GM19328 (cell line): ENCODE data around the gene SLC18B1.

Experiments used
- ATAC-seq: cut with Tn5 transposase; IDR thresholded peaks from one replicate; pipeline ENCODE4 v1.9.1; 2021; ENCODE audit warnings: mild to moderate bottlenecking, moderate library complexity; ENCODE audit not compliant: unreplicated experiment

Gene SLC18B1

GRCh38 chr6:132748446-132748845 lies 50.0 kb downstream of the SLC18B1 start:
- ATAC-seq = no peak

GRCh38 chr6:132746048-132746447 lies 52.4 kb downstream of the SLC18B1 start:
- no peak for ATAC-seq

- ATAC-seq = no peak
Measured at GRCh38 chr6:132742495-132742894, 55.9 kb downstream of the SLC18B1 start.

GRCh38 chr6:132741281-132741680 lies 57.2 kb downstream of the SLC18B1 start:
- no peak for ATAC-seq

- ATAC-seq = no peak
Measured at GRCh38 chr6:132736239-132736638, 62.2 kb downstream of the SLC18B1 start.

GRCh38 chr6:132734694-132735236 lies 63.7 kb downstream of the SLC18B1 start:
- ATAC-seq = no peak

- ATAC-seq = no peak
Measured at GRCh38 chr6:132733814-132734213, 64.6 kb downstream of the SLC18B1 start.

GRCh38 chr6:132733283-132733682 lies 65.2 kb downstream of the SLC18B1 start:
- no peak for ATAC-seq

- no peak for ATAC-seq
Measured at GRCh38 chr6:132731086-132731485, 67.4 kb downstream of the SLC18B1 start.

GRCh38 chr6:132730560-132730959 lies 67.9 kb downstream of the SLC18B1 start:
- ATAC-seq = no peak

GRCh38 chr6:132728616-132729015 lies 69.8 kb downstream of the SLC18B1 start:
- no peak for ATAC-seq

- ATAC-seq = no peak
Measured at GRCh38 chr6:132726608-132726975, 71.8 kb downstream of the SLC18B1 start.

- ATAC-seq = no peak
Measured at GRCh38 chr6:132725947-132726607, 72.4 kb downstream of the SLC18B1 start.

- no peak for ATAC-seq
Measured at GRCh38 chr6:132725471-132725870, 73.0 kb downstream of the SLC18B1 start.

GRCh38 chr6:132719736-132720448 lies 78.5 kb downstream of the SLC18B1 start:
- no peak for ATAC-seq
